ENCODE data around the gene OR52E8. TPM values are rescaled to one million over a fixed set of nuclear protein-coding genes. Genes with fewer than 3 reads are reported as not detected.

The OR52E8 gene
- total and polyA plus RNA-seq, 9 donors, result not detected

DNA sequence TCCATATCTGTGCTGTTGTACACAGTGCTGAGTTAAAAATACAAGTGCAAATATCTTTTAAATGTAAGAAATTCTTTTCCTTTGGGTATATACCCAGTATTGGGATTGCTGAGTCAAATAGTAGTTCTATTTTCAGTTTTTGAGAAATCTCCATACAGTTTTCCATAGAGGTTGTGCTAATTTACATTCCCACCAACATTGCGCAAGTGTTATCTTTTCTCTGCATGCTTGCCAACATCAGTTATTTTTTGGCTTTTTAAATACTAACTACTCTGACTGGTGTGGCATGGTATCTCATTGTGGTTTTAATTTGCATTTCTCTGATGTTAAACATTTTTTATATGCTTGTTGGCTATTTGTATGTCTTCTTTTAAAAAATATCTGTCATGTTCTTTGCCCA lies 6.5 kb downstream of the OR52E8 start:
- no peak overlapping the region for H3K27ac ChIP-seq (ENCODE audit: low read length)
- no peaks in the 10 kb centered on the region for H3K4me1 ChIP-seq (ENCODE audit: control insufficient read depth, insufficient read depth, low read length)
- no peak overlapping the region for H3K4me3 ChIP-seq (ENCODE audit: low read length)
- H3K9me3 ChIP-seq (replicated peaks; ENCODE audit: control insufficient read depth, low read depth, low read length), result peaks cover 14% of the 10 kb centered on the region
- DNase-seq, result no peak
- WGBS (ENCODE audit: insufficient coverage), result no CpG with 5 or more reads among the region's 1 CpG
- no peaks in the 10 kb centered on the region for H3K36me3 ChIP-seq (ENCODE audit: control insufficient read depth, insufficient read depth, low read length)
- H3K27me3 ChIP-seq (ENCODE audit: control insufficient read depth, insufficient read depth, low read length), result no peaks in the 10 kb centered on the region

DNA sequence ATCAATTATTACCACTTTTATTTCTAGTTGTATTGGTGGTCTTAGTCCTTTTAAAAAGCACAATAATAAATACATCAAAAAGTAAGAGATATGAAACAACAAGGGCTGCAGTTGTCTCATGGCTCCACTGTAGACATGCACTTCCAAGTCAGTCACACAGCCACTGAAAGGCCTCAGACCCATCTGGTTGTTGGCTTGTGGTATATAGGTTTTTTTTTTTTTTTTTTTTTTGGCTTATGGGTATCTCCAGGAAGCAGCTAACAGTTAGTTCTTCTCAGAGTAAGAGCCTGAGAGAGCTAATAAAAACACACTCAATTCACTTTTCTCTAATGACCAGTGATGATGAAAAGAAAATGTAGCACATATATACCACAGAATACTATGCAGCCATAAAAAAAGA lies 9.8 kb downstream of the OR52E8 start:
- Histone ChIP-seq H3K27me3 (ENCODE audit: control insufficient read depth, insufficient read depth, low read length) (no peaks in the 10 kb centered on the region), H3K27ac (ENCODE audit: low read length) (no peak overlapping the region), H3K4me1 (ENCODE audit: control insufficient read depth, insufficient read depth, low read length) (no peaks in the 10 kb centered on the region), H3K4me3 (ENCODE audit: low read length) (no peak overlapping the region), H3K36me3 (ENCODE audit: control insufficient read depth, insufficient read depth, low read length) (no peaks in the 10 kb centered on the region), H3K9me3 (replicated peaks; ENCODE audit: control insufficient read depth, low read depth, low read length) (peaks cover 7% of the 10 kb centered on the region)
- no peak for DNase-seq

DNA sequence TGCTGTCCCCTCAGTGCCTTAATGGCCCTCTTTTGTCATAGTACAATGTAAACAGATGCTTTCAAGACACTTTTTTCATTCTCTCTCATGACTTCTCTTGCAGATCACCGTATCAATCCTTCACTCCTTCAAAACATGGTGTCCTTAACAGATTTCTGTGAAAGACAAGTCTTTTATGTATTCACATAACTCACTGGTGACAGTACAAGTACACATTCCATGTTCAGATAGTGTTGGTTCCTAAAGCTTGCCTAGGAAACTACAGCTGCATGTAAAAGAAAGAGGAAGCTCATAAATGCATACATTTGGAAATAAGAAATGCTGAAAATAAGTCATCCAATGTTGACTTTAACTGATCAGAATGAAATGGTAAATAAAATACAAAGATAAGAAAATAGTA lies 10.8 kb downstream of the OR52E8 start:
- Histone ChIP-seq H3K4me3 (ENCODE audit: low read length) (no peak overlapping the region), H3K27me3 (ENCODE audit: control insufficient read depth, insufficient read depth, low read length) (no peaks in the 10 kb centered on the region), H3K4me1 (ENCODE audit: control insufficient read depth, insufficient read depth, low read length) (no peaks in the 10 kb centered on the region), H3K27ac (ENCODE audit: low read length) (no peak overlapping the region), H3K9me3 (replicated peaks; ENCODE audit: control insufficient read depth, low read depth, low read length) (no peaks in the 10 kb centered on the region), H3K36me3 (ENCODE audit: control insufficient read depth, insufficient read depth, low read length) (no peaks in the 10 kb centered on the region)
- DNase-seq, result no peak
- no CpG with 5 or more reads among the region's 1 CpG for WGBS (ENCODE audit: insufficient coverage)

DNA sequence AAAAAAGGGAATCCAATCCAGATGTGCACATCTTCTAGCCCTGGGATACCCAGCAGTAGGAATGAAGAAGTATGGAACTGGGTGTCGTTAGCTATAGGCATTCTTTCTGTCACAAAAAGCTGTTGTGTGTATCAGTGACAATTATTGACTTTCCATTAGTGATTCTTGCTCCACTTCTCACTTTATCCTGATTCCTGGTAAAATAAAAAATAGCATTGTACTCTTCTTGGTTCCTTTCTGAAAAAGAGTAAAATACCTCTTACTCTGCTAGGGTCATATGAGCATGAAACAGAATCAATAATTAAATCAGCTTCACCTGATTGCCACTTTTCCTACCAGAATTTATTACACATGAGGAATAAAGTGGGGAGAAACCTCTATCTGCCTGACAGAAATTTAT lies 15.7 kb downstream of the OR52E8 start, which contains the start of gene OR52E6:
TSS of gene OR52E6 (minus strand) at position 101 of the 400 bp plus-strand sequence. CDS start at position 101, 0 bp downstream.
- no peaks in the 10 kb centered on the region for H3K36me3 ChIP-seq (ENCODE audit: control insufficient read depth, insufficient read depth, low read length)
- no peak for DNase-seq
- no peaks in the 10 kb centered on the region for H3K9me3 ChIP-seq (replicated peaks; ENCODE audit: control insufficient read depth, low read depth, low read length)
- no peaks in the 10 kb centered on the region for H3K4me1 ChIP-seq (ENCODE audit: control insufficient read depth, insufficient read depth, low read length)
- H3K27me3 ChIP-seq (ENCODE audit: control insufficient read depth, insufficient read depth, low read length), result no peaks in the 10 kb centered on the region
- H3K27ac ChIP-seq (ENCODE audit: low read length), result no peak within 1 kb of the TSS
- H3K4me3 ChIP-seq (ENCODE audit: low read length), result no peak within 1 kb of the TSS
- WGBS (ENCODE audit: insufficient coverage), result no CpG with 5 or more reads among the region's 1 CpG

DNA sequence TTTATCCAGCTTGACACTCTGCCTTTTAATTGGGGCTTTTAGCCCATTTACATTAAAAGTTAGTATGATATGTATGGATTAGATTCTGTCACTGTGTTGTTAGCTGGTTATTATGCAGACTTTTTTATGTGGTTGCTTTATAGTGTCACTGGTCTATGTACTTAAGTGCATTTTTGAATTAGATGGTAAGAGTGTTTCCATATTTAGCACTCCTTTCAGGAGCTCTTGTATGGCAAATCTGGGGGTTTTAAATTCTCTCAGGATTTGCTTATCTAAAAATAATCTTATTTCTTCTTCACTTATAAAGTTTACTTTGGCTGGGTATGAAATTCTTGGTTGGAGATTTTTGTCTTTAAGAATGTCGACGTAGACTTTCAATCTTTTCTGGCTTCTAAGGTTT lies 19.8 kb downstream of the OR52E8 start:
- H3K4me1 ChIP-seq (ENCODE audit: control insufficient read depth, insufficient read depth, low read length), result no peaks in the 10 kb centered on the region
- no peaks in the 10 kb centered on the region for H3K36me3 ChIP-seq (ENCODE audit: control insufficient read depth, insufficient read depth, low read length)
- H3K27me3 ChIP-seq (ENCODE audit: control insufficient read depth, insufficient read depth, low read length), result no peaks in the 10 kb centered on the region
- H3K27ac ChIP-seq (ENCODE audit: low read length), result no peak overlapping the region
- H3K9me3 ChIP-seq (replicated peaks; ENCODE audit: control insufficient read depth, low read depth, low read length), result no peaks in the 10 kb centered on the region
- H3K4me3 ChIP-seq (ENCODE audit: low read length), result no peak overlapping the region
- no peak for DNase-seq
- no CpG with 5 or more reads among the region's 2 CpGs for WGBS (ENCODE audit: insufficient coverage)

DNA sequence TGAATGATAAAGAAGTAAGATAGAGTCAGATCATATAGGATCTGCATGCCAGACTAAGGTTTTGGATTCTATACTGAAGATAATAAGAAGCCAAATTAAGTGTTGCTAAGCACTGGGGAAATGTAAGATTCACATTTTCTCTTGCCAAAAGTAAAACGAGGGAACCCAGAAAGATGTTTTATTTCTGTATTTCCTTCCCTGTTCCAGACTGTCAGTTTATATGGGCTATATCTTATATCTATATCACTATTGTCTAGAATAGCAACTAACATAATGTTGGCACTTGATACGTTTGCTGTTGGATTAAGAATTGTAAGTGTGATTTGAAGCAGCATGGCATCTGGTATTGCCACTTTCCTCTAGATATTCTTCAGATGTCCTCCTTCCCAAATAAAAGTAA lies 24.0 kb downstream of the OR52E8 start:
- no peak overlapping the region for H3K27ac ChIP-seq (ENCODE audit: low read length)
- no CpG with 5 or more reads among the region's 2 CpGs for WGBS (ENCODE audit: insufficient coverage)
- no peaks in the 10 kb centered on the region for H3K27me3 ChIP-seq (ENCODE audit: control insufficient read depth, insufficient read depth, low read length)
- no peaks in the 10 kb centered on the region for H3K36me3 ChIP-seq (ENCODE audit: control insufficient read depth, insufficient read depth, low read length)
- DNase-seq, result no peak
- no peaks in the 10 kb centered on the region for H3K9me3 ChIP-seq (replicated peaks; ENCODE audit: control insufficient read depth, low read depth, low read length)
- H3K4me1 ChIP-seq (ENCODE audit: control insufficient read depth, insufficient read depth, low read length), result no peaks in the 10 kb centered on the region
- H3K4me3 ChIP-seq (ENCODE audit: low read length), result no peak overlapping the region

DNA sequence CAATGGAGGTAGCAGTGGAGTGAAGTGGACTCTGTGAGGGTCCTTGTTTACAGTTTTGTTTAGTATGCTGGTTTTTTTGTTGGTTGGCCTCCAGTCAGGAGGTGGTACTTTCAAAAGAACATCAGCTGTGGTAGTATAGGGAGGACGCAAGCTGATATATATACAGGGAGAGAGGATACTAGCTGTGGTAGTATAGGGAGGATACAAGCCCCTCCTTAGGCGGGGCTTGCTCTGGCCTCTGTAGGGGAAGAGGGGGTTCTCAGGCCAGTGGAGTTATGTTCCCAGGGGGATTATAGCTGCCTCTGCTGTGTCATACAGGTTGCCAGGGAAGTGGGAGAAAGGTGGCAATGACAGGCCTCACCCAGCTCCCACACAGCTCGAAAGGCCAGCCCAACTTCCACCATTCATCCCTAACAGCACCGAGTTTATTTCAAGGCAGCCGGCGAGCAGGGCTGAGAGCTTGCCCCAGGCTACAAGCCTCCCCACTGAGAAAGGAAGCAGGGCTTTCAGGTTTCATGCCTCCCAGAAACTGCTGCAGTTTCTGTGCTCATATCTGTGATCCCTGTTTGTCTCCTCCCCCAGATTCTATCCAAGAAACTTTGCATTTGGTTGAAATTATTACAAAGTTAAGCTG lies 26.2 kb downstream of the OR52E8 start:
- DNase-seq, result no peak
- H3K4me3 ChIP-seq (ENCODE audit: low read length), result no peak overlapping the region
- WGBS (ENCODE audit: insufficient coverage), result no CpG with 5 or more reads among the region's 6 CpGs
- no peaks in the 10 kb centered on the region for H3K36me3 ChIP-seq (ENCODE audit: control insufficient read depth, insufficient read depth, low read length)
- peaks cover 2% of the 10 kb centered on the region for H3K9me3 ChIP-seq (replicated peaks; ENCODE audit: control insufficient read depth, low read depth, low read length)
- no peaks in the 10 kb centered on the region for H3K27me3 ChIP-seq (ENCODE audit: control insufficient read depth, insufficient read depth, low read length)
- H3K4me1 ChIP-seq (ENCODE audit: control insufficient read depth, insufficient read depth, low read length), result no peaks in the 10 kb centered on the region
- H3K27ac ChIP-seq (ENCODE audit: low read length), result no peak overlapping the region

DNA sequence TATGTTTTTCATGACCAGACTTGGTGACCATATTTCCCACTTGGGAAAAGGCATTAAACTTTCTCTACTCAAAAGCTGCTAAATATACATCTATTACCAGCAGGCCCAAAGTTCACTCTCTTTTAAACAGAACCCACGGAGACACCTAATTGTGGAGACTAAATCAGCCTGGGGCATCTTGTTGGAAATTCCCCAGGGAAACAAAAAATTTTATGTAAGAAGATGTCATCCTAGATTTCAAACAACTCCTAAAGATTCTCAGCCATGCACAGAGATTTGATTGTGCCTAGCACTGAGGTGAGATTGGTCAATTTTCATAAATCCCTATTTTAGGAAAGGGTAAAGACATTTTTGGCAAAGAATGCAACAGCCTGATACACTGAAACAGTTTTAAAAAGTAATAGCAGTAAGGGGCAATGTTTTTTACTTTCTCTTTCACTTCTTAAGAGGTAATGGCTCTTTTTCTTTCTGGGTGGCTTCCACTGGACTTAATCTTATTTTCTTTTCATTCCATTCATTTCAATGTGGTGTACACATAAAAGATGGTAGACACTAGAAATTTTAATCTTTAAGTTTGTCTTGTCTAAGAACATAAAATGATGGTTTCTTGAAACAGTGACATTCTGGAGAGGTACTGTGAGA lies 39.1 kb downstream of the OR52E8 start:
- Histone ChIP-seq H3K27me3 (ENCODE audit: control insufficient read depth, insufficient read depth, low read length) (no peaks in the 10 kb centered on the region), H3K27ac (ENCODE audit: low read length) (no peak overlapping the region), H3K36me3 (ENCODE audit: control insufficient read depth, insufficient read depth, low read length) (no peaks in the 10 kb centered on the region), H3K9me3 (replicated peaks; ENCODE audit: control insufficient read depth, low read depth, low read length) (no peaks in the 10 kb centered on the region), H3K4me1 (ENCODE audit: control insufficient read depth, insufficient read depth, low read length) (no peaks in the 10 kb centered on the region), H3K4me3 (ENCODE audit: low read length) (no peak overlapping the region)
- WGBS (ENCODE audit: insufficient coverage), result no CpG with 5 or more reads among the region's 1 CpG
- no peak for DNase-seq

DNA sequence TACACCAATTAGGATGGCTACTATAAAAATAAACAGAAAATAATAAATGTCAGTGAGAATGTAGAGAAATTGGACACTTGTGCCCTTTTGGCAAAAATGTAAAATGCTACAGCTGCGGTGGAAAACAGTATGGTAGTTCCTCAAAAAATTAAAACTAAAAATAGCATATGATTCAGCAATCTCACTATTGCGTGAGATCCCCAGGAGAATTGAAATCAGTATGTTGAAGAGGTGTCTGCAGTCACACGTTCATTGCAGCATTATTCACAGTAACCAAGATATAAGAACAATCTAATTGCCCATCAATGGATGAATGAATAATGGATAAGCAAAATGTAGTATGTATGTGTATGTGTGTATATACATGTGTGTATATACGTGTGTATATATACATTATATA lies 42.0 kb downstream of the OR52E8 start:
- Histone ChIP-seq H3K9me3 (replicated peaks; ENCODE audit: control insufficient read depth, low read depth, low read length) (no peaks in the 10 kb centered on the region), H3K4me3 (ENCODE audit: low read length) (no peak overlapping the region), H3K27me3 (ENCODE audit: control insufficient read depth, insufficient read depth, low read length) (no peaks in the 10 kb centered on the region), H3K27ac (ENCODE audit: low read length) (no peak overlapping the region), H3K36me3 (ENCODE audit: control insufficient read depth, insufficient read depth, low read length) (no peaks in the 10 kb centered on the region), H3K4me1 (ENCODE audit: control insufficient read depth, insufficient read depth, low read length) (no peaks in the 10 kb centered on the region)
- DNase-seq, result peak; percentile 20
- no CpG with 5 or more reads among the region's 4 CpGs for WGBS (ENCODE audit: insufficient coverage)

DNA sequence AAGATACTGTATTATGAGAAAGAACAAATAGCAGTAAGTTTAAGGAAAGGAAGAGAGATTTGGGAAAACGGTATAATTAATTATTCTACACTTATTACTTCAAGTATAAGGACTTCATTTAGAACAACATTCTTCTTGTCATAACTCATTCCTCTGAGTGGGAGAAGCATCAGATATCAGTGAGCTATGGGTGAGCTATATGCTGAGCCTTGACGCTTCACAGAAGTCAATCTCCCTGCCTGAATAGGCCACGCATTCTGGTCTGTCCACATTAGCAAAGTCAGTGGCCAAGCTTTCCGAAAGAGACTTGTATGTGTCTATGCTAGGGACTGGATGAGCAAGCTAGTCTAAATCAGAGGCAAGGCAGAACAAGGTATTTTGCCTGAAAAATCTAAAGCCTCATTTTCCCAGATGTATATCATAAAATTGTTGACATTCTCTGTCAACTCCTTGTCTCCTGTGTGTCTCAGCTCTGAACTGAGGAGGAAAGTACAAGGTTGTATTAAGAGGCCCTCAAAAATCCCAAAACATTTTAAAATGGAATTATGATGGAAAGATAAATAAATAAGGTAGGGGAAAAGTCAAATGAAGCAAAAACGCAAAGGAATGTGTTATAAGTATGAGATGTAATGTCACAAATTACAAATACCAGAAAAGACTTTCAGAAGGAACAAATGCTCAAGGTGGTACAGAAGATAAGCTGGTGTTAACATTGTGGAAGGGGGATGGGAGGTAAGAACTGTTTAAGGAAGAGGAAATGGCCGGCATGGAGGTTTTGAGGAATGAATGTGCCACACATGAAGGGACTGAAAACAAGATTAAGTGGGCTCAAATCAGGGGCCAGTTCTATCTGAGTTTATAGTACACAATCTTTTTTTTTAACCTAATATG lies 47.3 kb downstream of the OR52E8 start:
- 65% methylated on average over 3 of the region's 6 CpGs for WGBS (ENCODE audit: insufficient coverage)
- peaks cover 3% of the 10 kb centered on the region for H3K4me1 ChIP-seq (ENCODE audit: control insufficient read depth, insufficient read depth, low read length)
- DNase-seq, result no peak
- H3K4me3 ChIP-seq (ENCODE audit: low read length), result no peak overlapping the region
- H3K27me3 ChIP-seq (ENCODE audit: control insufficient read depth, insufficient read depth, low read length), result peaks cover 2% of the 10 kb centered on the region
- no peaks in the 10 kb centered on the region for H3K9me3 ChIP-seq (replicated peaks; ENCODE audit: control insufficient read depth, low read depth, low read length)
- H3K36me3 ChIP-seq (ENCODE audit: control insufficient read depth, insufficient read depth, low read length), result no peaks in the 10 kb centered on the region
- no peak overlapping the region for H3K27ac ChIP-seq (ENCODE audit: low read length)

Data from muscle of leg (tissue), 11 donors.